Posterior vena cava (tissue), 2 donors: Measurements from ENCODE around the gene PARD3B. TPM values are rescaled to one million over a fixed set of nuclear protein-coding genes. Genes with fewer than 3 reads are reported as not detected.

Experiments
- DNase-seq: peaks from one replicate; pipeline ENCODE4 v3.0.0-alpha.2; 2020; ENCODE audit warnings: low spot score
- intact Hi-C, 2 donors: fragments of 100-400 bp; cut with DNase I; formaldehyde crosslinking; loops; one replicate each; pipeline versions ENCODE4 v1.14.1 to v1.14.2; 2022 to 2023
- total RNA-seq, 2 donors: library from RNA; stranded (reverse); fragmentation: NEBNext Ultra II Directional; extraction: Animal tissue kit (Norgen Biotek cat#: 25700); gene quantifications; one replicate each; pipeline ENCODE4 v1.2.1, GENCODE V29; 2021
- donor health status: DM: yes; HTN: yes; CAD: no.
- donor health status: DM: yes; HTN: yes; CAD: no.

Gene PARD3B
- total RNA-seq, 2 donors from 2014 or later, result 37.0 to 48.1 TPM

DNA sequence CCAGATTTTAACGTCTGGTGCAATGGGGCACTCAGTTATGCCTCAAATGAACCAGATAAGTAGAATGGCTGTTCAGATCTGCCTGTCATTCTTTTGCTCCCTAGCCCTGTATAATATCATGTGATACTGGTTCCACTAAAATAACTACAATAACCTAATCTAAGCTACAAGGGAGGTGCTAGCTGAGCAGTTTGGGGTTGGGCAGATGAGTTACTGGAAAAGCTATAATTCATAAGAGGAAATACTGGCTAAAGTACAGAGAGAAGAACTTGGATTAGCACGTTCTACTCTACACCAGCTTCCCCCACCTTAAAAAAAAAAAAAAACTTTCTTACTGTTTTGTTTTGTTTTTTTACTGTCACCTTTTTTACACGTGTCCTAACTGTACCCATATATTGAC lies 953.7 kb downstream of the PARD3B start:
- intact Hi-C loops, result no loop called here
- DNase-seq, result no peak

GRCh38 chr2:205500065-205500464 lies 954.8 kb downstream of the PARD3B start:
- DNase-seq, result no peak
- intact Hi-C loops, result no loop called here

GRCh38 chr2:205500951-205501350 lies 955.7 kb downstream of the PARD3B start:
- intact Hi-C loops, result no loop called here
- DNase-seq, result no peak

DNA sequence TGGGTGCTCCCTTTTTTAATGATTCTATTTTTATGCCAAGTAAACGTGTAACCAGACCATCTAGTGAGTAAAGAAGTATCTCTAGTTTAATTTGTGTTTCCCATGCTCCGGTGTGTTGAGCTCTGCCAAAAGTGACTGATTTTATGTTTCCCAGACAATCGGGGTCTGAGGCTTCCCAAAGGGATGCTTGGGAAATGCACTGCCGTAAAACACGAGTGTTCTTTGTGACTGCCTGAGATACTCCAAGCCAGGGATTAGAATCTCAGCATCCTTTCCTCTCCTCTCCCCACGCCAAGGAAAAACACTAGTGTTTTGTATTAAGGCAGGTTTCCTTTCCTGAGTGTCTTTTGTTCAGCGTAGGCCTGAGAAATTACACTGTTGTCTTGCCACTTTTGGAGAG lies 956.6 kb downstream of the PARD3B start:
- DNase-seq, result no peak
- intact Hi-C loops, result no loop called here

- DNase-seq, result no peak
- intact Hi-C loops, result no loop called here
These were observed 960.1 kb downstream of the PARD3B start for GRCh38 chr2:205505371-205505770.

DNA sequence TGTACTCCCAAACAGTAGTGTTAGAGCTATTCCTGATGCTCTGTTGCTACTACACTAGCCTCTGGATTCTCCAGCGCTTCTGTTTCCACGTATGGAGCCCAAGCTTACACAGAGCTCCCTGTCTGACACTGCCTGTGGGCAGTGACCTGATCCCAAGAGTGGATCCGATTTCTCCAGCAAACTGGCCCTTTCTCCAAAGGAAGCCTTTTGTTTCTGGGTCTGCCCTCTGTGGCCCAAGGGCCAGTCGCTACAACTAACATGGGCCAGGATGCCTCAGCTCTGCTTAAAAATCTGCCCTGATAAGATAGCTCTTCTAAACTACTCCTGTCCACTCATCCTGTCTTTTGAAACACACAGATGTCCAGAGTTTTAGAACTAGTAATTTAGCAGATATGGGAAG lies 964.4 kb downstream of the PARD3B start:
- intact Hi-C loops, result no loop called here
- DNase-seq, result no peak

DNA sequence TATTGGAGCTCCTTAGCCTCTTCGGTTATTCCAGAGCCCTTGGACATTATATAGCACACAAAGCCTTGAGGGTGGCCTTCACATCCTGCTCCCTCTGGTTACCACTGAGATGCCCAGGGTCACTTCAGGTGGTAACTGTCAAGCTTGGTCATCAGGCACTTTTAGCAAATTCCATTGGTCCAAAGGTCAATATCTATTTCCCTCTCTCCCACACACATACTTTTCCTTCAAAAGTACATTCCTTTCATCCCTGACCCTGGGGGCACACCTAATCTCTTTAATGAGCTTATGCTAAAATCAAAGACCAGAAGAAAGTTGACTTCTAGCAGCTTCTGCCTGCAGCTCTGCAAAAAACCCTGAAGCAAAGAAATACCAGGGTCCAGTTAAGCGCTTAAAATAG lies 965.1 kb downstream of the PARD3B start:
- DNase-seq, result no peak
- intact Hi-C loops, result no loop called here

DNA sequence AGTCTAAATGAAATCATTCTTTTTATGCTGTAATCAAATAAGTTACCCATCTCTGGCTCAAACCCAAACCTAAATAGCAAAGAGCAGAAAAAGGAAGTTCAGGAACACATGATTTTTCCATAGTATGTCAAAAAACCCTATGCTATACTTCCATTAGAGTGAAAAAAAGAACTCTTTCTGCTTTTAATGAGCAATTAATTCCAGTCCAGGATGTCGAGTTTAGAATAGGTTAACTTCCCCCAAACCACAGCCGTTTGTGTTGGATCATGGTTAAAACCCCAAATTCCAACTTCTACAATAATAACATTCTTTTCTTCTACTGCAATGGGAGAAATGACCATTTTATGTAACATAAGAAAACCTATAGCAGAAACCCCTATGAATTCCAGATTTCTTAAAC lies 965.9 kb downstream of the PARD3B start:
- intact Hi-C loops, result no loop called here
- no peak for DNase-seq

GRCh38 chr2:205511641-205512040 lies 966.4 kb downstream of the PARD3B start:
- intact Hi-C loops, result no loop called here
- no peak for DNase-seq

DNA sequence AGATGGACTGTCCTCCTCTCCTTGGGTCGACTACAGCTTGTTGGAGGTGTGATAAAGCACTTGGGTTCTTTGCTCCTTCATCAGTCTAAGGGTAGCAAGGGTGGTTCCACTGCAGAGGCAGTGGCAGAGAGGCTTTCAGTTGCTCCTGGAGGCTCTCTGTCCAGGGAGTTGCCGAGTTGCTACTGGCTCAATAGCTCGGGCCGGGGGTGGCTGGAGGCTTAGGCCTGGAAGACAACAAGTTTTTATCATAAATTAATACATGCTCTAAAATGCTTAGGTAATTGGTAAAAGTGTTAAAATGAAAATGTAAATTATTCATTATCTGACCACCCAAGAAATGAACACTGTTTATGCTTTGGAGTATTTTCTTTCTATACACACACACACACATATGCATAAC lies 975.0 kb downstream of the PARD3B start:
- no peak for DNase-seq
- intact Hi-C loops, result loop anchor here in 1 of 2 donors (2.0 kb wide), 1 partner anchor 38 kb away; no protein-coding TSS in a partner anchor

- intact Hi-C loops, result no loop called here
- DNase-seq, result no peak
These were observed 979.4 kb downstream of the PARD3B start for GRCh38 chr2:205524656-205525055.

GRCh38 chr2:205527801-205528200 lies 982.5 kb downstream of the PARD3B start:
- DNase-seq, result no peak
- intact Hi-C loops, result no loop called here

- intact Hi-C loops, result no loop called here
- DNase-seq, result no peak
These were observed 985.8 kb downstream of the PARD3B start for GRCh38 chr2:205531072-205531471.

- no peak for DNase-seq
- intact Hi-C loops, result no loop called here
These were observed 986.3 kb downstream of the PARD3B start for GRCh38 chr2:205531489-205532148.

GRCh38 chr2:205535001-205535400 lies 989.7 kb downstream of the PARD3B start:
- no peak for DNase-seq
- intact Hi-C loops, result no loop called here

GRCh38 chr2:205539603-205540002 lies 994.3 kb downstream of the PARD3B start:
- intact Hi-C loops, result no loop called here
- DNase-seq, result no peak

- no peak for DNase-seq
- intact Hi-C loops, result no loop called here
These were observed 994.8 kb downstream of the PARD3B start for GRCh38 chr2:205540036-205540435.

- intact Hi-C loops, result no loop called here
- no peak for DNase-seq
These were observed 998.1 kb downstream of the PARD3B start for GRCh38 chr2:205543262-205543843.

GRCh38 chr2:205543937-205544702 lies 998.8 kb downstream of the PARD3B start:
- no peak for DNase-seq
- intact Hi-C loops, result no loop called here

GRCh38 chr2:205545971-205546816 lies 1000.9 kb downstream of the PARD3B start:
- DNase-seq, result no peak
- intact Hi-C loops, result no loop called here
